GM12874 (cell line): ENCODE results near the gene DLG1.
A peak's percentile ranks its signal among the peaks of the same experiment; 100 is the strongest.

ENCODE experiments used
- CTCF ChIP-seq: IDR thresholded peaks from 2 replicates; pipeline ENCODE4 v1.5.1; 2011; ENCODE audit warnings: low read depth, mild to moderate bottlenecking, control low read depth, low read length, moderate library complexity; ENCODE audit not compliant: insufficient read depth

The DLG1 gene

DNA sequence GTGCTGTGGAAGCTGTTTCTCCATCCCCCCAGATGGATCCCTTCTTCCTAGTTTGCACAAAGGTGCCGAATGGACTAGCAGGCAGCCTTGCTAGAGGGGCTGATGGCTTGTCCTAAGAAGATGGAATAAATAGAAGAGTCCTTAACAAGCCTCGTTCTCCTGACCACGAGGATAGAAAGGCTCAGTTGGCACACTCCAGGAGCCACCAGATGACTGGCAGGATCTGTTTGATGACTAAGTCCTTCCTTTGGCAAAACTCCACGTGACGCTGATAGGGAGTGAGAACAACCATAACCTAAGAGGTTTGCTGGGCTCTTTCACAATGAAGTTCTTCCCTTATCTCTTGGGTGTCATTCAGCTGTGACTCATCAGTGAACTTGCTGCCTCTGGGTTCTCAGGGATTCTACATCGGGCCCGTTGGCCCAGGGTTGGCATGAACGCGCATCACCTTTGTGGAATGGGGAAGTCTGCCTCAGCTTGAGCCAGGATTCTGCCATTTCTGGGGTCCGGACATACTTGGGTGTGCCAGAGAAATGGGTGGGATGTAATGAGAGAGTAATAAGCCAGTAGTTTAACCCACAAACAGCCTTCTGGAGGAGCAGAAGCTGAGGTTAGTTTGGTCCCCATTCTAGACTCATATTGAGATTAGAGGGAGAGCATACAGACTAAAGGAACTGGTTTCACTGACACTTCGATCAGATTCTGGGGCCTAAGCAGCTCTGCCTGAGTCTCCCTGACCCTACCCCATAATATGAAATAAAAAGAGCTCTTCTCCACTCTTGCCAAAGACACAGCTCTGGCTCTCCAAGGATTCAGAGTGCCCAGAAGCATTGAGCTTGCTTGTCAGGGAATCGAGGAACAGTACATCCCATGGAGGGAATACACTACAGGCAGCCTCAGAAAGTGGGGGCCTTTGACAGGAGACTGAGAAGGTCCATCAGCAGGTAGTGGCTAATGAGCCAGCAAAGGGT lies 266.8 kb downstream of the DLG1 start:
- no peak for TF ChIP-seq CTCF

DNA sequence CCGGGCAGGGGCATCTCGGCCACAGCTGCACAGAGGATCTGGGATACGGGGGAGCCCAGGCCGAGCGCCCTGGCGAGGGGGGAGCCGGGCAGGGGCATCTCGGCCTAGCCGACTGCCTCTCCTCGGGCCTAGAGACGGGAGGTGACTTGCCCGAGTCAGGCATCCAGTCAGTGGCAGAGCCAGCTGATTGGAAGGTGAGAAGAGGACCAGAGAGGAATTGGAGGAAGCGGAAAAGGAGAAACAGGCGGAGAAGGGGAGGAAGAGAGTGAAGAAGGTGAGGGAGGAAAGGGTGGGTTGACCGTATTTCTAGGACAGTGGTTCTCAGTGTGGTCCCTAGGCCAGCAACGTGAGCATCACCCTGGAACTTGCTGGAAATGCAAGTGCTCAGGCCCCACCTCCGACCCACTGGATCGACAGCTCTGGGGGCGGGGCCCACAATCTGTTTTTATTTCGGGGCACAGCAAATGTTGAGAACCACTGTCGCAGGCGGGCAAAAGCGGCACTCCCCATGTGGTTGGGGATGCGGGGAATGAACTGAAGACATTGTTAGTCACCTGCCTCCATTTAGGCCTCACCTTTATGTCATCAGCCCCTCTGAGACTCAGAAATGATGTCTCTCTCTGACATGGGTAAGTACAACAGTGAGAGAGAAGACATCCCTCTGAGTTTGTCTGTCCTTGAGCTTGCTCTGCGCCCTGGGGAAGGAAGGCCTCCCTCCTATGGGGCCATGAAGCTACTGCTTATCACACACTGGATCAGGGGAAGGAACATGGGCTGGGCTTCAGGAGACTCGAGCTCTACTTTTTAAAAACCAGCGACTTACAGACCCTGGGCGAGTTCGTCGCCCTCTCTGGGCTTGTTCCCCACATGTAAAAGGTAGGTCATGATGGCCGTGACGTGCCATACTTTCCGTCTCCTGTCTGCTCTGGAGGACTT lies 267.8 kb downstream of the DLG1 start:
- TF ChIP-seq CTCF = no peak

DNA sequence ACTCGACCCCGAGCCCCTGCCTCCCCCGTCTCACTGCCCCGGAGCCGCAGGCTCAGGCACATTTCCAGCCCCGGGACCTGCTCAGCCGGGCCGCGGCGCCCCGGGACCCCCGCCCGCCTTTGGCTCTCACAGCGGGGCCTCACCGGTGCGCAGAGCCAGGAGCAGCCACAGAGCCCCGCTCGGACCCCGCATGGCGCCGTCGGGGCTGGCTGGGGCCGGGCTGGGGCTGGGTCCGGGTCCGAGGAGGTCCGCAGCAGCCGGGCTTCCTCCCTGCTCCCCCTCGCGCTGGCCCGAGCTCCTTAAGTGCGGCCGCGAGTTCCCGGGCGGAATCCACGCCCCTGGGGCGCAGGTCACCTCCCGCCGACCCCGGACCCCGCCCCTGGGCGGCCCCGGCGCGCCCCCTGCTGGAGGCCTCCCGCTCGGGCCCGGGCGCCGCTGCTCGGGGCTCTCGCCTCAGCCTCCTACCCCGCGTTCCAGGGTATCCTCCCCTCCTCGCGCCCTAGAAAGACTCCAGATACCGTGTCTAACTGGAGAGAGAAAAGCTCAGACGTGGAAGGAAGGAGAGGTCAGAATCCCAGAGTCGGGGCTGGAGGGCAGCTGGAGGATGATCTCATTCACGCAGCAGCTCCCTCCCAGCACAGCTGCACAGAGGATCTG lies 268.8 kb downstream of the DLG1 start, which contains the start of gene MELTF:
TSS of gene MELTF (minus strand) at position 307 of the 657 bp plus-strand sequence. CDS start at position 192, 115 bp downstream.
- TF ChIP-seq CTCF = peak; percentile 94

- TF ChIP-seq CTCF = no peak
Measured at GRCh38 chr3:197028728-197029510, 269.5 kb downstream of the DLG1 start.

GRCh38 chr3:197027896-197028727 lies 270.3 kb downstream of the DLG1 start:
- TF ChIP-seq CTCF = no peak

- TF ChIP-seq CTCF = no peak
Measured at GRCh38 chr3:197027151-197027895, 271.1 kb downstream of the DLG1 start.
